GM19035 (cell line): ENCODE results near the gene CTSA.
"Not testable (repeated sequence)": the region's sequence is repeated elsewhere in the genome, so short reads cannot be mapped to it uniquely, and the experiment has no call there.

ENCODE experiments used
- ATAC-seq: cut with Tn5 transposase; IDR thresholded peaks from one replicate; pipeline ENCODE4 v1.9.1; 2021; ENCODE audit not compliant: unreplicated experiment

CTSA gene

DNA sequence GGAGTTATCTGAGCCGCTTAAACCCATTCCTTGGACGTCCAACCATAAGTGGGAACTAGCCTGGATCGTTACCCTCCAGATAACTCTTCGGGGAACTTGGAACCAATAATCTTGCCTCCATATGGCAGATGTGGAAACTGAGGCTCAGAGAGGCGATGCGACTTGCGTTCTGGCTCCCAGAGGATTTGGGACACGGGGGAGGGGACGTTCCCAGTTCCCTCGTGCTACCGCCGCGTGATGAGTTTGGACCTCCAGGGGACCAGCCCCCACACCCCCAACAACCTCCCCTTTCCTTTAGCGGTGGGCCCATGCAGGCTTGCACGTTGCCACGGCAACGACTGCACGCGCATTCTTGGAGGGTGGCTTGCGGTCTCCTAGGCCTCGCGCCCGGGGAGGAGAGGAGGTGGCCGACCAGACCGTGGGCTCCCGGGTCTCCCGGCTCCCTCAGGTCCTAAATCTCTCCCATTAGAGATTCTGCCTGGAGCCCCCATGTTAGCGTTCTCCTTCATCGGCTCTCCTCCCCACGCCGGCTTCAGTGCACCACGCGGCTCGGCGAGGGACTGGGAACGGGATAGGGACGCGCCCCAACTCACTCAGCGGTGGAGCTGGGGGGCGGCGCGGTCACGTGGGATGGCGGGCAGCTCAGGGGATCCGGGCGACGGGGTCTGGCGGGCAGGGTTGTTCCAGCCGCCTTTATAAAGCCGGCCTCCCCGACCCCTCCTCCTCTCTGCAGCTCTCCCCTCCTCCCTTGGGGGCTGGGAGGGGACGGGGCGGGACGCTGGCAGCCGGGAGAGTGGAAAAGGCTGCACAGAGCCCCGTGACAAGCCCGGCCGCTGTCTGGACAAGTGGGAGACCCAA is 20.6 kb downstream of the CTSA start, which contains the start of gene PLTP:
TSS of gene PLTP (minus strand) at position 670 of the 858 bp plus-strand sequence. CDS start 703 bp downstream, outside the sequence.
- no peak for ATAC-seq

DNA sequence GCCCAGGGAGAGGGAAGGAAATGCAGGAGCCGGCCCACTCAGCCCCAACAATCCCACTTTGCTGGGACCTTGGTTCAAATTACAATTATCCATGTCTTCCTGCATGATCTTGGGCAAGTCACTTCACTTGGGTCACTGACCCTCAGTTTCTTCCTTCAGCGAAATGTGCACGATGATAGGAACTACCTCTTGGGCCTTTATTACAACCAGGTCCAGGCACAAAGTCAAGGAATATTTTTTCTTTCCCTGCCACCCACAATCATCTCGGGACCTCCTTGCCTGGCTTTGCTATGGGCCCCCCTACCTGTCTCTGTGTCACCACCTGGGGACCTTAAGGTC is 21.2 kb downstream of the CTSA start:
- ATAC-seq: no peak

DNA sequence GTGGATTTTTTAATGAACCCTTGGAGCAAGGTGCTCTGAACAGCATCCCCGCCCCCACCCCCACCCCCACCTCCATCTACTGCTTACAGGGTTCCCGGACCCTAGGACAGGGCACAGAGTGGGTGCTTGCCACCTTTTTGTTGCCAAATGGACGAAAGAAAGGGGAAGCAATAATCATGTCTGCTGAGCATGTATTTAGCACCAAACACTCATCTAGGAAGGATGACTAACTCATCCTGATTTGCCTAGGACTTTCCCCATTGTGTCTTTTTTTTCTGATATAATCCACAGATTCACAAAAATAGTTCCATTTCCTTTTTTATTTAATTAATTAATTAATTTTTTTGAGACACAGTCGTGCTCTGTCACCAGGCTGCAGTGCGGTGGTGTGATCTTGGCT is 22.0 kb downstream of the CTSA start:
- ATAC-seq: no peak

DNA sequence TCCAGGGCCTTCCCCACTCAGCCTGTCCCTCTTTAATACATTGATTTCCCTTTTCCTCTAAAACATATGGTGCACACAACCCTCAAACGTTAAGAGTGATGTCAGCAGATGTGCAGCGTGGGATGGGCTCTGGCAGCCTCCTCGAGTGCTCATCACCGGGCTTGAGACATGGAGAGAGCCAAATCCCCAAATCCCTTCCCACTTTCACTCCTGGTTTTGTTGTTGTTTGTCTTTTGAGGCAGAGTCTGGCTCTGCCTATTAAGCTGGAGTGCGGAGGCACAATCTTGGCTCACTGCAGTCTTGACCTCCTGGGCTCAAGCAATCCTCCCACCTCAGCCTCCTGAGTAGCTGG is 26.6 kb downstream of the CTSA start:
- ATAC-seq: no peak

DNA sequence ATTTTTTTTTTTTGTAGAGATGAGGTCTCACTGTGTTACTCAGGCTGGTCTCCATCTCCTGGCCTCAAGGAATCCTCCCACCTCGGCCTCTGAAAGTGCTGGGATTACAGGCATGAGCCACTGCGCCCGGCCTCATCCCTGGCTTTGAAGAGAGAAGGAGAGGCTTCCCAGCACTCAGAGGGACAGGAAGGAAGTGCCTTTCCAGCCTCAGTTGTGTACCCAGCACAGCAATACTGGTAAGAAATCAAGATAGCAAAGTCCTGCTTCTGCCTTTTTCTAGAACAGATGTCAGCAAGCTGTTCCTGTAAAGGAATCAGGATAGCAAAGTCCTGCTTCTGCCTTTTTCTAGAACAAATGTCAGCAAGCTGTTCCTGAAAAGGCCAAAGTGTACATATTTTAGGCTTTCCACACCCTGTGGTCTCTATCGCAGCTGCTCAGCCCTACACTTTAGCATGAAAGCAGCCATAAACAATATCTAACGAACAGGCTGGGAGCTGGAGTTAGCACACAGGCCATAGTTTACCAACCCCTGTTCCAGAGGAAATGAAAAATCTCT is 27.1 kb downstream of the CTSA start:
- ATAC-seq: no peak

DNA sequence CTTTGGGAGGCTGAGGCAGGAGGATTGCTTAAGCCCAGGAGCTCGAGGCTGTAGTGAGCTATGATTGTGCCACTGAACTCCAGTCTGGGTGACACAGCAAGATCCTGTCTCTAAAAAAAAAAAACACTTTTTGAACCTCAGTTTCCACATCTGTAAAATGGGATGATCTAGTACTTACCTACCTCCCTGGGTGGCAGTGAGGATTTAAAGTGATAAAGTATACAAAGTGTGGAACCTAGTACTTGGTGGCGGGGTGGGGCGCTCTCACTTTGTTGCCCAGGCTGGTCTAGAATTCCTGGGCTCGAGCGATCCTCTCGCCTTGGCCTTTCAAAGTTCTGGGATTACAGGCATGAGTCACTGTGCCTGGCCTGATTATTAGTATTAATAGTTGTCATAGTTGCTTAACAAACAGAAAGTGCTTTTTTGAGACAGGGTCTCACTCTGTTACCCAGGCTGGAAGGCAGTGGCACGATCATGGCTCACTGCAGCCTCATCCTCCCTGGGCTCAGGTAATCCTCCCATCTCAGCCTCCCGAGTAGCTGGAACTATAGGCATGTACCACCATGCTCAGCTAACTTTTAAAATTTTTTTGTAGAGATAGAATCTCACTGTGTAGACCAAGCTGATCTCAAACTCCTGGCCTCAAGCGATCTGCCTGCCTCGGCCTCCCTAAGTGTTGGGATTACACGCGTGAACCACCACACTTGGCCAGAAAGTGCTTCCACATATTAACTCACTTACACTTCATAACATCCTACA is 27.8 kb downstream of the CTSA start:
- ATAC-seq: no peak

DNA sequence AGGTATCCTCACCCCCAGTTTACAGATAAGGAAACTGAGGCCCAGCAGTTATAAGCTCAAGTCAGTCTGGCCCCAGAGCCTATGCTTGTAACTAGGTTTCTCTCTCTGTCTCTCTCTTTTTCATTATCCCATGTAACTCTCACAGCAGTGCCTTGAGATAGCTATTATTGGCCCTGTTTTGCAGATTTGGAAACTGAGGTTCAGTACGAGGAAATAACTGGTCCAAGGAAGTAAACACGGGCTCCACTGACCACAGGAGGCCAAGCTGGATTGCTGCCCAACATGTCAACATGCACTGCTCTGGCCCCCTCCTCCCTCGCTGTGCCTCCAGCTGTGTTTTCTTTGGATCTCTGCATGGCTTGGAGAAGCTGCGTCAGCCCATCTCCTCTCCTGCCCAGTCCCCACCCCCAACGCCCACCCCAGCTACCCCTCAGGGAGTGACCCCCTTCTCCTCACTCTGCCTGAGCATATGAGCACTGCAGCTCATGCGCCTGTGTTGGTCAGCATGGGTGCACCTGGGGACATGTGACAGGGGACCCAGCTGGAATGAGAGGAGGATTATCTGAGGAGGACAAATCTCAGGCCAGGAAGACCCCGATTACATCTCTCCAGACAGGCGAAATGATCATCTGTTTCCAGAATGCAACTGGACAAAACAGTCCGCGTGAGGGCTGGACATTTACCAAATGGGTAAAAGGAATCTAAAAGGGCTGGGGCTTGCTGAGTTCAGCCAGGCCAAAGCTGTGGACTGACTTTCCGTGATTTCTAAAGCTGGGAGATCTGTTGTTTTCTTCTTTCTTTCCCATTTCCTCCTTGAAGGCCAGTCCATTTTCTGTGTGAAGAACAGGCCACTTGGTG is 28.6 kb downstream of the CTSA start:
- no peak for ATAC-seq

DNA sequence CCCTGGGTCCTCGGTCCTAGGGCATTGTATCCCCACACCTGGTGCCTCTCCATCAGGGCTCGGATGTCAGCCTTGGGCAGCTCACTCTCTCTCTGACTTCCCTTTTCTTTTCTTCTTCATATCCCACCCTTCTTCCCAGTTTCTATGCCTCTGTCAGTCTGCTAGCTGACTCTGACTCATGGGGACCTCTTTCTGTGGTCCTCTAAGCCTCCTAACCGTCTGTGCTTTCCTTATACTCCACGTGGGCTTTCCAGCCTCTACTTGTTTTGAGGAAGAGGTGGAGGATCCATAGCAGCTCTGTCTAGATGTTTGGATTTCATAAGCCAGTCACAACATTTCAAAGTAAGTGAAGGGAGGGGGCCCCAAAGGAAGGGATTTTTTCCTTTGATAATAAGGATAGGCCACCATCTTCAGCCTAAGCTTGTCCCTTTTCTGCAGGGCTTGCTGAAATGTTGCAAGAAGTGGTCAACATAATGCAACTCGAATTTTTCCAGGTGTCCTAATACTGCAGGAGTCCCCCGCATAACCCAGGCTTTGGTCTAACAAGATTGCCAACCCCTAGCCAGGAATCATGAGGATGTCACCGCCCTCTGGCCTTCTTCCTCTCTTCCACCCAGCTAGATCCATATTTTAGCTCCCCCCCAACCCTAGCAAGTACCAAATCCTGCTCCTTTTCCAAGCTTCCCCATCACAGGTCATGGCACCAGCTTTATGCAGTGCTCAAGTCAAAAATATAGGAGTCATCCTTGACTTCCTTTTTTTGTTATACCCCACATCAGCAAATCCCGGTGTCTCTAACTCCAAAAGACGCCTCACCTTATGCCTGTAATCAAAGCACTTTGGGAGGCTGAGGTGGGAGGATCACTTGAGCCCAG is 29.6 kb downstream of the CTSA start:
- ATAC-seq: no peak

DNA sequence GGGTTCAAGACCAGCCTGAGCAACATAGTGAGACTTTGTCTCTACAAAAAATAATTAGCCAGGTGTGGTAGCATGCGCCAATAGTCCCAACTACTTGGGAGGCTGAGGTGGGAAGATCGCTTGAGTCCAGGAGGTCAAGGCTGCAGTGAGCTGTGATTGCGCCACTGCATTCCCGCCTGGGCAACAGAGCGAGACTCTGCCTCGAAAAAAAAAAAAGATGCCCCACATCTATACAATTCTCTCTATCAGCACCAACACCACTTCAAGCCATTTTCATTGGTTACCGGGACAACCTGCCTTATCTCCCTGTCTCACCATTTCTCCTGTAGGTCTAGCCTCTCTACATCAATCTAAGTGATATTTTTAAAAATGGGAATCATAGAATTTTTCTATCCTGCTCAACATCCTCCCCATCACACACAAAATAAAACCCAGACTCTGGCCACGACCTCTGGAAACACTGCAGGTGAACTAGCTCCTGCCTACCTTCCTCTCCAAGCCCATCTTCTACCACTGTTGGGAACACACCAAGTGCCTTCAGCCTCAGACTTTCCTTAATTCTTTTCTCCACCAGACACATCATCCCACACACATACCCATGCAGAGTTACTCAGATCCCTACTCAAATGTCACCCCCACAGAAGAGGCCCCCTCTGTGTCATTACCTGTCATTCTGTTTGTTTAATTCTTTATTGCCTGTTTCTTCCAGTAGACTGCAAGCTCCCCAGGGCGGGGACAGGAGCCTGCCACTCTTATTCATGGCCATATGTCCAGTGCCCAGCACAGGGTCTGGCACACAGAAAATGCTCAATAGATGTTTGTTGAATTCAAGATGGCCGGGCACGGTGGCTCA is 30.4 kb downstream of the CTSA start:
- no peak for ATAC-seq

DNA sequence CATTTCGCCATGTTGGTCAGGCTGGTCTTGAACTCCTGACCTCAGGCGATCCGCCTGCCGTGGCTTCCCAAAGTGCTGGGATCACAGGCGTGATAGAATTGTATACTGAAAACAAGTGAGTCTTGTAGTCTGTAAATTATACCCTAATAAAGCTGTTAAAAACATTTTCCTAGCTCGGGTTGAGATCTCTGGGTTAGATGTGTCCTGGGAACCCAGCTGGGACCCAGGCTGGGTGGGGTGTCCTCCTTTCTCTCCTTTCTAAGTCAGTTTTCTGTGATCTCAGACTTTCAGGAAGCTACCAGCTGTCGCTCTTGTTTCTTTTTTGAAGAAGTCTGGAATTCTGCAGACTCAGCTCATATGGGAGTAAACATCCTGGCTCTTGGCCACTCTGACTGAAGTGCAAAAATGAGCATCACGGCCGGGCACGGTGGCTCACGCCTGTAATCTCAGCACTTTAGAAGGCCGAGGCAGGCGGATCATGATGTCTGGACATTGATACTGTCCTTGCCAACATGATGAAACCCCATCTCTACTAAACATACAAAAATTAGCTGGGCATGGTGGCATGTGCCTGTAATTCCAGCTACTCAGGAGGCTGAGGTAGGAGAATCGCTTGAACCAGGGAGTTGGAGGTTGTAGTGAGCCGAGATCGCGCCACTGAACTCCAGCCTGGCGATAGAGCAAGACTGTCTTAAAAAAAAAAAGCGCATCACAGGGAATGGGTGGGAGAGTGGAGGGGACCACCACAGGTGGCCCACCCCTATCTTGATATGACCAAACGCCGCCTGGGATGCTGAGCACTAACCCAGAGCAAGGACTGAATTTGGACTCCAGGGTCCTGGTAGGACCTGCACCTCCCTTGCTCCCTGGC is 33.5 kb downstream of the CTSA start:
- no peak for ATAC-seq

DNA sequence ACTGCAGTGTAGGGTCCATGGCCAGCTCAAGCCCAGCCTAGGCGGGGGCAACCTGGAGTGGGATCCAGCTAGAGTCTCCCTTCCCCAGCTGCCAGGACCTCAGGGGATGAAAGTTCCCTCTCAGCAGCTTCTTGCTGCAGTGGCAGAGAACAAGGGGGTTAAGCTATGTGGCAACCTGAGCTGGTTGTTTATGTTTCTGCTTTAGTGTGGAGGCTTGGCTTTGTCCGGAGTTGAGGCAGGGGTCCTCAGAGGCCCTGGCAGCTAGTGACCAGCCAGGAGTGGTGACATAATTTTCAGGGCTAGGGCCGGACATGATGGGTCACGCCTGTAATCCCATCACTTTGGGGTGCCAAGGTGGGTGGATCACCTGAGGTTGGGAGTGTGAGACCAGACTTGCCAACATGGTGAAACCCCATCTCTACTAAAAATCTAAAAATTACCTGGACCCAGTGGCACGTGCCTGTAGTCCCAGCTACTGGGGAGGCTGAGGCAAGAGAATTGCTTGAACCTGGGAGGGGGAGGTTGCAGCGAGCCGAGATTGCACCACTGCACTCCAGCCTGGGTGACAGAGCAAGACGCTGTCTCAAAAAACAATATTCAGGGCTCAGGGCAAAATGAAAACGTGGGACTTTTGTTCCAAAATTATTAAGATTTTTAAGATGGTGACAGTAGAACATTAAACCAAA is 34.8 kb downstream of the CTSA start:
- ATAC-seq: no peak

DNA sequence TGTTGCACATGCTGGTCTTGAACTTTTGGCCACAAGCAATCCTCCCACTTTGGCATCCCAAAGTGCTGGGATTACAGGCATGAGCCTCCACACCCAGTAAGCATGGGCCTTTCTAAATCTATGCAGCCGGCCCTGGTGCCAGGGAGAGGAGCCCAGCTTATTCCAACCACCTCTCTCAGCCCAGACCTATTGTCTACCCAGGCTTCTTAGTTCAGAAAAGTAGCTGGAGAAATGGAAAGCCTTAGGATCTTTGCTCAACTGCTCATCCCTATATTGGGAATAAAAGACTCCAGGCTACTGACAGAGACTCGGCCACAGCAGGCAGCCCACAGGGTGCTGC is 35.6 kb downstream of the CTSA start:
- ATAC-seq: no peak

DNA sequence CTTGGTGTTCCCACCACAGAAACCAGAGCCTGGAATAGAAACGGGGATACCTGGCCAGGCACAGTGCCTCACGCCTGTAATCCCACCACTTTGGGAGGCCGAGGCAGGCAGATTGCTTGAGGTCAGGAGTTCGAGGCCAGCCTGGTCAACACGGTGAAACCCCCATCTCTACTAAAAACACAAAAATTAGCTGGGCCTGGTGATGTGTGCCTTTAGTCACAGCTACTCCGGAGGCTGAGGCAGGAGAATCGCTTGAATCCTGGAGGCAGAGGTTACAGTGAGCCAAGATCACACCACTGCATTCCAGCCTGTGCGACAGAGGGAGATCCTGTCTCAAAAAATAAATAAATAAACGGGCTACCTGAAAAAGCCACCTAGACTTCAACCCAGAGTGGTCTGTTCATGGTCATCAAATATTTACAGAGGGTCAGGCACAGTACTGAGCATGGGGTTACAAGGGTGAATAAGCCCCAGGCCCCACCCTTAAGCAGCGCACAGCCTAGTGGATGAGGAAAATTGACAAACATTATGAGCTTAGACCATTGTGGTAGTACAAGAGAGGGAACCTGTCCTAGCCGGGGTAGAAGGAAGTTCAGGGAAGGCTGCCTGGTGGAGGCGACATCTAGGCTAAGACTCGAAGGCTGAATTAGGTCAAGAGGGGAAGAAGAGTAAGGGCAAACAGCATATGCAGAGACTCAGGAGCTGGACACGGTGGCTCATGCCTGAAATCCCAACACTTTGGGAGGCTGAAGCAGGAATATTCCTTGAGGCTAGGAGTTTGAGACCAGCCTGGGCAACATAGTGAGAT is 36.1 kb downstream of the CTSA start:
- no peak for ATAC-seq

DNA sequence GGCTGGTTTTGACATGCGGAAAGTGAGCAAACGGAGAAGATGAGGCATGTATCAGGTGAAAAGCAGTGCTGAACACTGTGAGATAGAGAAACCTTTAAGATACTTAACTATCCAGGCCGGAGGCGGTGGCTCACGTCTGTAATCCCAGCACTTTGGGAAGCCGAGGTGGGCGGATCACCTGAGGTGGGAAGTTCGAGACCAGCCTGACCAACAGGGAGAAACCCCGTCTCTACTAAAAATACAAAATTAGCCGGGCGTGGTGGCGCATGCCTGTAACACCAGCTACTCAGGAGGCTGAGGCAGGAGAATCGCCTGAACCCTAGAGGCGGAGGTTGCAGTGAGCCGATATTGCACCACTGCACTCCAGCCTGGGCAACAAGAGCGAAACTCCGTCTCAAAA is 40.5 kb downstream of the CTSA start:
- ATAC-seq: not testable (repeated sequence)

DNA sequence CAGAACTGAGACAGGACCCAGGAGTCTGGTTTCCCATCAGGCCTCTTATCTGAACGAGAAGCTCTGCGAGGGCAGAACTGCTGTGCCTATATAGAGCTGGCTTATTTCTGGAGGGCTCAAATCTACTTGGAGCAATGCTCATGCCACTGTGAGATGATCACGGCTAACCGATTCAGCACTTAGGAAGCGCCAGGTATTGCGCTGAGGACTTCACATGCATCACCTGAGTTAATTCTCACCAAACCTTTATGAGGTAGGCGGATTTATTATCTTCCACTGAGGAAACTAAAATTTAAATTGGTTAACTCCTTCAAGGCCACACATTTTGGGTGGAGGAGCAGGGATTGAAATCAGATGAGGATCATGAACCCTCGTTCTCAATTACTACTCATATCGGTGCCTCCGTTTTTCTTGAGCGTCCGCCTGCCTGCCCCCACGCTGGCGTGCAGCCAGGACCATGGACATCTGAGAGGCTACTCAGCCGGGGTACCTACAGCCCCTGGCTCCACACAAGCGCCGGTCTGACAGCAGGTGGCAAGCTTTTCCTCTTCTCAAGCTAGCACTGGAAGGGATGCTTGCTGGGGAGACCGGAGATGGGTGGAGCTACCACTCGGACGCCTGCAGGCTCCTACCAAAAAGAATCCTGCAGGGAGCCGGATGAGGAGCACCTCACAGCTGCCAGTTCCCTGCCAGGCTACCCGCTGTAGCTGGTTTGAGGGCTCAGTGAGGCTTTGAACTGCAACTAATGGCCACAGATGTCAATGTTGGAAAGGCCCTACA is 42.3 kb downstream of the CTSA start:
- no peak for ATAC-seq

DNA sequence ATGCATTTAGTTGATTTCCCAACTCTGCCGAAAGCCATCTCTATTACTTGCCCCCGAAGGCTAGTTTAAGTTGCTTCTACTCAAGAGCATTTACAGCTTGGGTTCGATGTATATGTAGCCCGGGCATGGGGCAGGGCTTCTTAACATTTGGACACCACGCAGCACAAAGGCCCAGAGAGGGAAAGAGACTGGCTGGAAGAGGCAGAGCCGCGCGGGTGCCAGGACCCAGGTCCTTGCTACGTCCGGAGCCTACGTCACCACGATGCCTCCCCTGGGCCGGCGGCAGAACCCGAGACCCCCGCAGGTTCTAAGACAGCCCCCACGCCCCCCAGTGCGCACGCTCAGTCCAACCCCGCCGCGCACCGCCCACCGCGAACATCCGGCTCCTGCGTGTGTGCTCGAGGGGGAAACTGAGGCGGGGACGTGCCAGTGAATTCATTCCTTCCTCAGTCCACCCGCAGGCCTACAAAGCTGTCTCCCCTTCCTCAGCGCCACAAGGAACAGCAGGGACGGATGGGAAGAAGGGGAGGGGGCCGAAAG is 43.0 kb downstream of the CTSA start:
- ATAC-seq: peak; percentile 18
